ENCODE measurements around the gene NDUFAF7.
"Not testable (repeated sequence)": the region's sequence is repeated elsewhere in the genome, so short reads cannot be mapped to it uniquely, and the experiment has no call there.

NDUFAF7 gene

GRCh38 chr2:37231241-37232130 is at the start of gene NDUFAF7, which contains the start of gene CEBPZ:
TSS of gene NDUFAF7 (plus strand) at chr2:37231658. CDS start at chr2:37231706, 48 bp downstream.
TSS of gene CEBPZ (minus strand) at chr2:37231596. CDS start at chr2:37231567, 29 bp downstream.
- DNase-seq (ENCODE audit: low spot score): peak; percentile 94

- peak; percentile 29 for DNase-seq (ENCODE audit: low spot score)
These were observed 49.5 kb upstream of the NDUFAF7 start for GRCh38 chr2:37181726-37182684.

GRCh38 chr2:37188570-37188969 is 42.9 kb upstream of the NDUFAF7 start, which contains the start of gene SULT6B1:
TSS of gene SULT6B1 (minus strand) at chr2:37188670. CDS start at chr2:37188640, 30 bp downstream.
- no peak for DNase-seq (ENCODE audit: low spot score)

- peak; percentile 73 for DNase-seq (ENCODE audit: low spot score)
These were observed 41.9 kb upstream of the NDUFAF7 start for GRCh38 chr2:37189452-37190153.

- no peak for DNase-seq (ENCODE audit: low spot score)
These were observed 41.2 kb upstream of the NDUFAF7 start for GRCh38 chr2:37190290-37190689.

GRCh38 chr2:37191253-37191652 is 40.2 kb upstream of the NDUFAF7 start:
- DNase-seq (ENCODE audit: low spot score): no peak

- DNase-seq (ENCODE audit: low spot score): no peak
These were observed 39.7 kb upstream of the NDUFAF7 start for GRCh38 chr2:37191747-37192146.

GRCh38 chr2:37192551-37192950 is 38.9 kb upstream of the NDUFAF7 start:
- DNase-seq (ENCODE audit: low spot score): no peak

GRCh38 chr2:37195862-37196319 is 35.6 kb upstream of the NDUFAF7 start:
- not testable (repeated sequence) for DNase-seq (ENCODE audit: low spot score)

- DNase-seq (ENCODE audit: low spot score): peak; percentile 93
These were observed 34.9 kb upstream of the NDUFAF7 start, which contains the start of gene CEBPZOS for GRCh38 chr2:37196320-37197195. TSS of gene CEBPZOS (plus strand) at chr2:37196496. CDS start at chr2:37199705, 3,209 bp downstream.

GRCh38 chr2:37198681-37199065 is 32.8 kb upstream of the NDUFAF7 start:
- no peak for DNase-seq (ENCODE audit: low spot score)

GRCh38 chr2:37201208-37201607 is 30.2 kb upstream of the NDUFAF7 start:
- no peak for DNase-seq (ENCODE audit: low spot score)

GRCh38 chr2:37201766-37202165 is 29.7 kb upstream of the NDUFAF7 start:
- no peak for DNase-seq (ENCODE audit: low spot score)

GRCh38 chr2:37203708-37204107 is 27.8 kb upstream of the NDUFAF7 start:
- DNase-seq (ENCODE audit: low spot score): no peak

- DNase-seq (ENCODE audit: low spot score): not testable (repeated sequence)
These were observed 26.3 kb upstream of the NDUFAF7 start for GRCh38 chr2:37205071-37205661.

- DNase-seq (ENCODE audit: low spot score): no peak
These were observed 25.6 kb upstream of the NDUFAF7 start for GRCh38 chr2:37205689-37206341.

GRCh38 chr2:37206760-37207159 is 24.7 kb upstream of the NDUFAF7 start:
- DNase-seq (ENCODE audit: low spot score): not testable (repeated sequence)

GRCh38 chr2:37211212-37211611 is 20.2 kb upstream of the NDUFAF7 start:
- DNase-seq (ENCODE audit: low spot score): no peak

- DNase-seq (ENCODE audit: low spot score): no peak
These were observed 19.5 kb upstream of the NDUFAF7 start for GRCh38 chr2:37211939-37212338.

- no peak for DNase-seq (ENCODE audit: low spot score)
These were observed 16.2 kb upstream of the NDUFAF7 start for GRCh38 chr2:37215250-37215649.

Data from GM03348 (cell line).